ENCODE results near the gene TUT1. TPM values are rescaled to one million over a fixed set of nuclear protein-coding genes. Genes with fewer than 3 reads are reported as not detected.

Gene TUT1
- total RNA-seq, 1 donor from 2014 or later, result 41.7 TPM

DNA sequence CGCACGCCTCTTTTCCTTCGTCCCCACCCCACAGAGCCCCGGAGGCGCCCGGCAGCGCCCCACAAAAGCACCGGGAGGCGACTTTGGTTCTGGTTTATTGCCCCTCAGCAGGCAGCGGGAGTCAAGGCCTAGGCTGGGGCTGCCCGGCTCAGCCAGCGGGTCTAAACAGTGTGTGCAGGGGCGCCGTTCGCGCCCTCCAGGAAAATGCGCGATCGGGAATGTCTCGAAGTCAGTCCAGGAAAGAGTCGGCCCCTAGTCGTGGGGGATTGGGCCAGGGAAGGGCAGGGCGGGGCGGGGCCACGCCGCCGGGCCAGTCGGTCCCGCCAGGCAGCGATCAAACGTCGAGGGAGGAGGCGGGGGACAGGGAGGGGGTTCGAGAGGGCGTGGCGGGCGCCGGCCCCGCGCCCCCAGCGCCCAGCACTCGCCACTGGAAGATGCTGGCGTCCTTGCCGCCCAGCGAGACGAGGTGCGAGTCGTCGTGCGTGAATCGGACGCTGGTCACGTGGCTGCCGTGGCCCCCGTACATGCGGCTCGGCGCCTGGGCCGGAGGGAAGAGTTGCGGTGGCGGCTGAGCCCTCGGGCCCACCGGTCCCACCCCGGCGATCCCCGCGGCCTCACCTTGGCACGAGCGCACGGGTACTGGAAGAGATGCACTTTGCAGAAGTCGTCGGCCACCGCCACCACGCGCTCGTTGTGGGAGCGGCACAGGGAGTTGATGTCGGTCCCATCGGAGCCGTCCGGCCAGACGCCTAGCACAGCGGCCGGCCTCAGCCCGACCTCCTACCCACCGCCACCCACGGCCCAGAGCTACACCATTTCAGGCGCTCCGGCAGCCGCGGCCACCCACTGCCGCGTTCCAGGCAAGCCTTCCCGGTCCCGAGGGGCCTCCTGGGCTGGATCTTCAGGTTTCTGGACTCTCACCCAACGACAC, 11.1 kb upstream of the TUT1 start:
- Mint-ChIP-seq H3K27ac (peak overlapping the region; percentile 95), H3K9me3 (no peaks in the 10 kb centered on the region), H3K36me3 (ENCODE audit: low read depth) (peaks cover 77% of the 10 kb centered on the region), H3K4me1 (ENCODE audit: low read depth) (peaks cover 38% of the 10 kb centered on the region), H3K4me3 (ENCODE audit: low read depth) (peak overlapping the region; percentile 91), H3K27me3 (ENCODE audit: low read depth) (no peaks in the 10 kb centered on the region)
- intact Hi-C loops (cut with micrococcal nuclease), result loop anchor here (5.0 kb wide), 2 partner anchors 125 to 240 kb away; partner anchors contain the start of genes HNRNPUL2 and TTC9C
- DNase-seq (ENCODE audit: low spot score), result no peak

DNA sequence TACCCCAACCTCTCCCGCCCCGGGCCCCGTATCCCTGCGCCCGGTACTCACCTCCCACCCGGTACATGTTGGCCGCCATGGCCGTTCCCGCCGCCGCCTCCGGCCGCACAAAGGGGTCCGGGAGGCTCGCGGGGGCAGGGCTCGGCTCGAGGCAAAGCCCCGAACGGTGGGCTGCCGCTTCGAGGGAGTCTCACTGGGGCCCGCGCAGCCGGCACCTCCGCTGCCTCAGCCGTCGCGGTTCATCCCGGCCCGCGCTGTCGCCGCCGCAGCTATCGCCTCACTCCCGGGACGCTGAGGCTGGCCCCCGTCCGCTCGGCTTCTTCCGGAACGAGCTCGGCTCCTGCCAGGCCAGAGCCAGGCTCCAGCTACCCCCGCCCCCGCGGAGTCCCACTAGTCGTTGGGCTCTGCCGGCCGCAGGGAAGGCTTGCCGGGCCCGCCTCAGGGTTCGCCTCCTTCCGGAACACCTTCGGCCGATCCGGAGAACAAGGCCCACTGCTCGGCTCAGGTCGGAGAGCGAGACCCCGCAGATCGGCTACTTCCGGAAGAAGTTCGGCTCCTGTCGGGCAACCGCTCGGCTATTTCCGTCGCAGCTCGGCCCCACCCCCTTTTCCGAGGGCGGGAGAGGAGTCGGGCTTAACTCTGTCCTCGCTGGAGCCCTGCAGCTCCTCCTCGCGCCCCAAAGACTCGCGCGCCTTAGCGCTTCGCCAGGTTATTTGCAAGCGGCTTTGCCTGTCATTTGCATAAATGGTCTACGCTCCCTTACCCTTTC, 10.2 kb upstream of the TUT1 start, which contains the start of gene MTA2:
TSS of gene MTA2 (minus strand) at position 494 of the 769 bp plus-strand sequence. CDS start at position 79, 415 bp downstream.
- H3K27me3 Mint-ChIP-seq (ENCODE audit: low read depth), result no peaks in the 10 kb centered on the region
- intact Hi-C loops (cut with micrococcal nuclease), result loop anchor here (1.0 to 5.0 kb wide), 4 partner anchors 51 to 241 kb away; partner anchors contain the start of genes HNRNPUL2, INTS5, TTC9C and UQCC3
- peaks cover 77% of the 10 kb centered on the region for H3K36me3 Mint-ChIP-seq (ENCODE audit: low read depth)

DNA sequence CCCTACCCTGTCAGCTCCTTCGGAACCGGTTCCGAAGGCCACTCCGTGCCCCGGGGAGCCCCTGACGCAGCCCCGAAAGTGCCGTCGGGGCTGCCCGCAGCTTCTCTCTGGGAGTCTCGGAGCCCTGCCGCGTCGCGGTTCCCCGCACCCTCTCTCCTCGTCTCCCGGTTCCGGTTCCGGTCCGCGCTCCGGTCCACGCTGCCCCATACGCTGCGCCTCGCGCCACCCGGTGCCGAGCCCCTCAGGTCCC, 9.7 kb upstream of the TUT1 start:
- Mint-ChIP-seq H3K9me3 (no peaks in the 10 kb centered on the region), H3K27me3 (ENCODE audit: low read depth) (no peaks in the 10 kb centered on the region), H3K4me1 (ENCODE audit: low read depth) (peaks cover 41% of the 10 kb centered on the region), H3K27ac (peak overlapping the region; percentile 95), H3K4me3 (ENCODE audit: low read depth) (peak overlapping the region; percentile 91), H3K36me3 (ENCODE audit: low read depth) (peaks cover 77% of the 10 kb centered on the region)
- intact Hi-C loops (cut with micrococcal nuclease), result loop anchor here (1.0 to 5.0 kb wide), 4 partner anchors 52 to 241 kb away; partner anchors contain the start of genes HNRNPUL2, INTS5, TTC9C and UQCC3
- DNase-seq (ENCODE audit: low spot score), result no peak

More for the DNA sequence above, 10.2 kb upstream of the TUT1 start, which contains the start of gene MTA2:
- H3K4me3 Mint-ChIP-seq (ENCODE audit: low read depth), result peak within 1 kb of the TSS; percentile 91
- DNase-seq (ENCODE audit: low spot score), result peak; percentile 100
- peak within 1 kb of the TSS; percentile 95 for H3K27ac Mint-ChIP-seq
- peaks cover 41% of the 10 kb centered on the region for H3K4me1 Mint-ChIP-seq (ENCODE audit: low read depth)
- H3K9me3 Mint-ChIP-seq, result no peaks in the 10 kb centered on the region

DNA sequence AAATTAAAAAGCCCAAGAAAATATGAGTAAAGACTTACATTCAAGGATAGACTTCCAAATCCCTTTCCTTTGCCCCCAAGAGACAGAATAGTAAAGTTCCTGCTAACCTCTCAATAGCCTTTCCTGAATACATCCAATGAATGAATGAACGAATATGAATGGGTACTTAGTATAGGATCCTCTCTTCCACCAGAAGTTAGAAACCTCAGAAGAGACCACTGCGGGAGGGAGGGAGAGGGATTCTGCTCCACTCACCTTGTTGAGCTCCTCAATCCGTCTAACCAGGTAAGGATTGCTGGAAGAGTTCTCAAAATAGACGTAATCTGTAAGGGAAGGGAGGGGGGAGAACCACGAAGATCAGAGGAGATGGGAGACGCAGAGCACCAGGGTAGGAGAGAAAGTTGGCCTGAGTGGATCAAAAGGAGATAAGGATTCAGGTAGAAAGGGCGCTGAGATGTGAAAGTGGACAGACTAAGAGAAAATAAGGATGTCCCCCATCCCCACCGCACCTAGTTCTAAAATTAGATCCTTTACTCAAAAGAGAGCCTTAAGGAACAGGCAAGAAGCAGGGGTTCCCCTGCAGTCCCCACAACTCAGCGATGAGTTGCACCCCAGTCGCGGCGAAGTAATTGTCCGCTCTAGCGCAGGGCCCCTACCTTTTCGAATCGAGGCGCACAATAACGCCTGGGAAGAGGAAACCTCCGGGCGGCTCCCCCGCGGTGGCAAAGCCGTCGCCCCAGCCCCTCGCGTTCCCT, 9.2 kb upstream of the TUT1 start:
- no peaks in the 10 kb centered on the region for H3K27me3 Mint-ChIP-seq (ENCODE audit: low read depth)
- peak overlapping the region; percentile 95 for H3K27ac Mint-ChIP-seq
- no peak for DNase-seq (ENCODE audit: low spot score)
- H3K36me3 Mint-ChIP-seq (ENCODE audit: low read depth), result peaks cover 77% of the 10 kb centered on the region
- peak overlapping the region; percentile 91 for H3K4me3 Mint-ChIP-seq (ENCODE audit: low read depth)
- no peaks in the 10 kb centered on the region for H3K9me3 Mint-ChIP-seq
- intact Hi-C loops (cut with micrococcal nuclease), result loop anchor here (1.0 to 5.0 kb wide), 4 partner anchors 52 to 242 kb away; partner anchors contain the start of genes HNRNPUL2, INTS5, TTC9C and UQCC3
- H3K4me1 Mint-ChIP-seq (ENCODE audit: low read depth), result peaks cover 41% of the 10 kb centered on the region

DNA sequence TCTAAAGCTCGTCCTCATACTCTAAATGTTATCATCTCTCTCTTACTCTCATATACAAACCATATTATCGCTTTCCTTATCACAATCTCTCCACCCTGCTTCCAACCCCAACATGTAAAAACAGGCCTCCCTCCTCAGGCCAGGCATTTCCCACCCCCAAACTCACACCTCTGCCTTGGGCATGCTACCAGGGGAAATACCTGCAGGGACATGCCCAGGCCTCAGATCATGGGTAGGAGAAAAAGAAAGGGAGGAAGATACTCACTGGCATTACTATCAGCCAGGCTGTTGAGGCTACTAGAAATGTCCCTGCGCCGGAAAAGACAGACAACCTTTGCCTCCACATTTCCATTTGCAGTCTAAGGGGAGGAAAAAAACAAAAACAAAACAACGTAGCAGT, 8.6 kb upstream of the TUT1 start:
- Mint-ChIP-seq H3K36me3 (ENCODE audit: low read depth) (peaks cover 77% of the 10 kb centered on the region), H3K4me3 (ENCODE audit: low read depth) (peak overlapping the region; percentile 91), H3K9me3 (no peaks in the 10 kb centered on the region), H3K27me3 (ENCODE audit: low read depth) (no peaks in the 10 kb centered on the region), H3K4me1 (ENCODE audit: low read depth) (peaks cover 41% of the 10 kb centered on the region), H3K27ac (peak overlapping the region; percentile 95)
- no peak for DNase-seq (ENCODE audit: low spot score)
- intact Hi-C loops (cut with micrococcal nuclease), result loop anchor here (1.0 to 5.0 kb wide), 4 partner anchors 9 to 242 kb away; partner anchors contain the start of genes HNRNPUL2, INTS5, TTC9C and TUT1

DNA sequence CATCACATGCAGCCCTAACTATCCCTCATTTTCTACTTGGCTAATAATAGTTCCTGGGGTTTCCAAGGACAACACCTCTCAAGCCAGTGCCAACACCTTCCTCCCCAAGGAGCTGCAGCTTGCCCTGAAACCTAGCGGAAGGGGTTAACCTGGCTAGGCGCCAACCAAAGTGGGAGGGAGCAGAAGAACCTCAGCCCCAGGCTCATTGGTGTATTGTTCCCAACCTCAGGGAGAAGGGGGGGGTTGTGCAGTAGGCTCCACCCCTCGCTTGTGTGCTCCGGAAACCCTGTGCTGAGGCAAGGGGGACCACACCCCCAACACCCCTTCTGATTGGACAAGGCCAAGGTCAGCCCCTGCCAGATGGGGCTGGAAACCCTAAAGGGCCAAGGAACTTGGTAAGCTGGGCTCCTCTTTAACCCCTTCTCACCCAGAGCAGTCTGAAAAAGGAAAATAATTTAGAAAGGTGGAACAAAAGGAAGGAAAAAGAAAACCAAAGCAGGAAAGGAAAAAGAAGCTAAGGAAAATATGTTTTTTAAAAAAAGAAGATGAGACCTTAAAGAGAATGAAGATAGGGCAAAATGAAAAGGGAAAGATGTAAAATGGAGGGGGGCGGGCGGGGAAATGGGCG, 7.9 kb upstream of the TUT1 start:
- Mint-ChIP-seq H3K4me1 (ENCODE audit: low read depth) (peaks cover 43% of the 10 kb centered on the region), H3K9me3 (no peaks in the 10 kb centered on the region), H3K27ac (peak overlapping the region; percentile 95), H3K36me3 (ENCODE audit: low read depth) (peaks cover 83% of the 10 kb centered on the region), H3K27me3 (ENCODE audit: low read depth) (no peaks in the 10 kb centered on the region), H3K4me3 (ENCODE audit: low read depth) (peak overlapping the region; percentile 91)
- intact Hi-C loops (cut with micrococcal nuclease), result loop anchor here (1.0 kb wide), 1 partner anchor 8 kb away; the partner anchor contains the start of gene TUT1
- peak; percentile 97 for DNase-seq (ENCODE audit: low spot score)

DNA sequence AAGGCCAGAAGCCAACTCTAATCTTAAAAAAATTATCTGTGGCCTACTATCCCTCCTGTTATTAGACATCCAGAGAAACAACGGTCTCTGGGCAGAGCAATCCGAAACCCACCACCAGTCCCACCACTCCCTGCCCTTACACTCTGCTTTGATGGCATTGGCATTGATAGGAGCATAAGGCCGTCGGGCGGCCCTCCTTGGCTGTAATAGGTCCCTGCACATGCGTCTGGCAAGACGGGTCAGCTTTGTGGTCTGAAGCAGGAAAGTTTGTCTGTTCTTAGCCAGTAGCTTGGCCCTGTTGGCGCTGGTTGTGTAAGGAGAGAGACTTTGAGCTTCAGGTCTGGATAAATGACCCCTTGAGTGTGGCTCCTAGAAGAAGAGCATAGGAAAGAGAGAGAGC, 3.8 kb upstream of the TUT1 start:
- Mint-ChIP-seq H3K9me3 (no peaks in the 10 kb centered on the region), H3K36me3 (ENCODE audit: low read depth) (peaks cover 84% of the 10 kb centered on the region), H3K27ac (no peak overlapping the region), H3K4me1 (ENCODE audit: low read depth) (peaks cover 54% of the 10 kb centered on the region), H3K4me3 (ENCODE audit: low read depth) (no peak overlapping the region), H3K27me3 (ENCODE audit: low read depth) (no peaks in the 10 kb centered on the region)
- intact Hi-C loops (cut with micrococcal nuclease), result no loop called here
- DNase-seq (ENCODE audit: low spot score), result no peak

DNA sequence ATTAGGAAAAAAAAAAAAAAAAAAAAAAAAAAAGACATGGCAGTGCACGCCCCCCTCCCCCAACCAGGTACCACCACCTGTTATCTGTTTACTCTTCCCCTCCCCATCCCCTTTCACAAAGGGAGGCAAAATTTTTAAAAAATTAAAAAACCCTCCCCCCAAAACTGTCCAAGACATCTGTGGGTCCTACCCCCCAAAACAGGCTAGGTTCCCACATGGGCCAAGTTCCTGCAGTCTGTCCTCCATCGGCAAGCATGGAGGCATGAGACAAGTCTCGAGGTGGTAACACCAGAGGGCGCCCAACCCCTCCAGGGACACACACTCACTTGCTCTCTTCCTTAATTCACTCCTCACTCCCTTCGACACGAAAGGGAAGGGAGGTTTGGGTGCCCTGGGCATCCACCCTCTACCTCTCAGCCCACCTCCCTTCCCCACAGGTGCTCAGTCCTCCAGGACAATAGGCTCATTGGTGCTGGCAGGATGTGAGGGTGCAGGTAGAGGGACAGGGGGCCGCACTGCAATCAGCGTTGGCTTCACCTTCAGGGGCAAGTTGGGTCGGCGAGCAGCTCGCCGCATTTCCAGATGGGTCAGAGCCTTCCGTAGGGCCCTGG, 2.2 kb upstream of the TUT1 start:
- no peaks in the 10 kb centered on the region for H3K27me3 Mint-ChIP-seq (ENCODE audit: low read depth)
- H3K27ac Mint-ChIP-seq, result peak overlapping the region; percentile 93
- H3K4me3 Mint-ChIP-seq (ENCODE audit: low read depth), result peak overlapping the region; percentile 77
- no peaks in the 10 kb centered on the region for H3K9me3 Mint-ChIP-seq
- H3K4me1 Mint-ChIP-seq (ENCODE audit: low read depth), result peaks cover 41% of the 10 kb centered on the region
- intact Hi-C loops (cut with micrococcal nuclease), result loop anchor here (5.0 kb wide), 2 partner anchors 179 to 264 kb away; partner anchors contain the start of gene TAF6L
- peak; percentile 76 for DNase-seq (ENCODE audit: low spot score)
- peaks cover 78% of the 10 kb centered on the region for H3K36me3 Mint-ChIP-seq (ENCODE audit: low read depth)

DNA sequence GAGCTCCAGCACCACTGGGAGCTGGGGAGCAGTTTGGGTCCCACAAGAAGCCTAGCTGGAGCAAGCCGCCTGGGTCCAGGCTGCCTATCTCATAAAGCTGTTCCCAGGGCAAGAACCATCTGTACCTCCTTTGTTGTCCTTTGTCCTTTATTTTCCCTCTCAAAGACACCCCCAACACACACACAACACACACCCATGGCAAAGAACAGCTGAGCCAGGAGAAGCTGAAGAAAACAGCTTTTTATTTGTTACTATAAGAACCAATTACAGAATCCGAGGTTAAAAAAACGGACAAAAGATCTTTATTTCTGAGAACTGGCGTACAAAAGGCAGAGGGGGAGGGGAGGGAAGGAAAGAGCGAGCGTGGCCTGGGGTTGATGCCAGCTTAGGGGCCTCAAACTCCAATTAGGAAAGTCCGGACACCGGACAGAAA, 1.7 kb upstream of the TUT1 start:
- no peak overlapping the region for H3K4me3 Mint-ChIP-seq (ENCODE audit: low read depth)
- peaks cover 75% of the 10 kb centered on the region for H3K36me3 Mint-ChIP-seq (ENCODE audit: low read depth)
- H3K4me1 Mint-ChIP-seq (ENCODE audit: low read depth), result peaks cover 36% of the 10 kb centered on the region
- H3K9me3 Mint-ChIP-seq, result no peaks in the 10 kb centered on the region
- no peak for DNase-seq (ENCODE audit: low spot score)
- H3K27me3 Mint-ChIP-seq (ENCODE audit: low read depth), result no peaks in the 10 kb centered on the region
- peak overlapping the region; percentile 34 for H3K27ac Mint-ChIP-seq
- intact Hi-C loops (cut with micrococcal nuclease), result loop anchor here (5.0 kb wide), 2 partner anchors 179 to 264 kb away; partner anchors contain the start of gene TAF6L

DNA sequence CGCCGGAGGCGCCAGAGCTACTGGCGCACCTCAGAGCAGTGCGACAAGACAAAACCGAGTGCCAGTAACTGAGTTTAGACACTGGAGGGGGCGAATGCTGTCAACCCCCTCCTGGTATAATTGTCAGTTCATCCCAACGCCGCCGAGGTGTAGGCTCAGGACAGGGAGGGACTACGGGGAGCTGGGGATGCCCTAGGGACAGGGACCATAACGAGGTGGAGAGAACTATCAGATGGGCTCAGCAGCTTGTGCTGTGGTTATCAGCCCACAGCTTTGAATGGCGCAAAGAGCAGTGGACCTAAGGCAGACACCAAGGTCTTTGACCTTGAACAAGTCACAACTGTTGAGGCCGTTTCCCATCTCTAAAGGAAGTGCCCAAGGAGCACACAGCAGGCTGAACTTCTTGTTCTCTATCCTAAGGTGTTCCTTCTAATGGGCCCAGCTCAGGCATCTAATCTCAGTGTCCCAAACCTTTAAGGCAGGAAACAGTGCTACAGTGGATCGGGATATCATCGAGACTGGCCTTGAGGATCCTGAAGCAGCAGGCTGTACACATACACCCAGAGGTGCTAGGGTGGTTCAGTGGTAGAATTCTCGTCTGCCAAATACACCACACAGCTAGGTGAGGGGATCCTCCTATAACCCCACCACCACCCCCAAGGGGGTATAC, 958 bp upstream of the TUT1 start:
- Mint-ChIP-seq H3K9me3 (no peaks in the 10 kb centered on the region), H3K4me3 (ENCODE audit: low read depth) (peak overlapping the region; percentile 94), H3K36me3 (ENCODE audit: low read depth) (peaks cover 74% of the 10 kb centered on the region), H3K4me1 (ENCODE audit: low read depth) (peaks cover 31% of the 10 kb centered on the region), H3K27ac (peak overlapping the region; percentile 93), H3K27me3 (ENCODE audit: low read depth) (no peaks in the 10 kb centered on the region)
- no peak for DNase-seq (ENCODE audit: low spot score)
- intact Hi-C loops (cut with micrococcal nuclease), result loop anchor here (5.0 kb wide), 2 partner anchors 180 to 265 kb away; partner anchors contain the start of gene TAF6L
